Neural crest cell (in vitro differentiated cells): ENCODE measurements around the gene FER1L5. TPM values are rescaled to one million over a fixed set of nuclear protein-coding genes. Genes with fewer than 3 reads are reported as not detected.
"Not testable (repeated sequence)": the region's sequence is repeated elsewhere in the genome, so short reads cannot be mapped to it uniquely, and the experiment has no call there.

Experiments used
- DNase-seq: peaks from one replicate; pipeline ENCODE4 v3.0.0; 2021; ENCODE audit warnings: low read depth, mixed read lengths, low spot score
- H3K27ac Mint-ChIP-seq: one replicate; pipeline ENCODE4 v1.8.0; 2021; ENCODE audit warnings: mild to moderate bottlenecking, mixed read lengths; ENCODE audit not compliant: unreplicated experiment
- H3K27me3 Mint-ChIP-seq: 2 replicates; pipeline ENCODE4 v1.8.0; 2021; ENCODE audit warnings: low read depth, mild to moderate bottlenecking, mixed read lengths
- H3K36me3 Mint-ChIP-seq: 2 replicates; pipeline ENCODE4 v1.8.0; 2021; ENCODE audit warnings: low read depth, mild to moderate bottlenecking, mixed read lengths
- H3K4me1 Mint-ChIP-seq: 2 replicates; pipeline ENCODE4 v1.8.0; 2021; ENCODE audit warnings: mixed read lengths
- H3K4me3 Mint-ChIP-seq: one replicate; pipeline ENCODE4 v1.8.0; 2021; ENCODE audit warnings: mild to moderate bottlenecking, mixed read lengths
- H3K9me3 Mint-ChIP-seq: 2 replicates; pipeline ENCODE4 v1.8.0; 2021; ENCODE audit warnings: mixed read lengths
- total RNA-seq: library from RNA; stranded (reverse); gene quantifications from 2 replicates; pipeline ENCODE4 v1.2.1, GENCODE V29; 2021
- TF ChIP-seq, protein P1 (sequence below): fragments of 200-600 bp; sonication (generic); conservative IDR thresholded peaks from 2 replicates; pipeline ENCODE4 v1.5.0; 2021; ENCODE audit warnings: antibody characterized with exemption, mild to moderate bottlenecking

FER1L5 gene
- total RNA-seq, 1 donor from 2014 or later = 0.89 TPM

DNA sequence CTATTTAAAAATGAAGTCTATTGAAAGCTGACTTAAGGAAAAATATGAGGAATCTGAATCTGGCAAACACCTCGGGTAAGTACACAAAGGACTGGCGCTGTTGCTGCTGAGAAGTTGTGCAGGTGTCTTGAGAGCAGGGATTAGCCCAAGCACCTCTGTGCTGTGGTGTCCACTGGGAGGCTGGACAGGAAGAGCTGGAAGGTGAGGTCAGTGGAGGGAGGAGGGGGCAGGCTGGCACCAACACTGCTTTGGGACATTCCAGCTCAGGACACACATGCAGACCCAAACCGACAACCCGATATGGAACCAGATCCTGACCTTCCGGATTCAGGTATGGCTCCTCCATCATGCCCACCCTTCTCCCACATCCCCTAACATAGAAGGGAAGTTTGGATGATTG lies 20.6 kb downstream of the FER1L5 start:
- DNase-seq = no peak
- no peak overlapping the region for H3K4me3 Mint-ChIP-seq
- no peak overlapping the region for H3K27ac Mint-ChIP-seq
- H3K27me3 Mint-ChIP-seq = no peaks in the 10 kb centered on the region
- TF ChIP-seq, protein P1, sequence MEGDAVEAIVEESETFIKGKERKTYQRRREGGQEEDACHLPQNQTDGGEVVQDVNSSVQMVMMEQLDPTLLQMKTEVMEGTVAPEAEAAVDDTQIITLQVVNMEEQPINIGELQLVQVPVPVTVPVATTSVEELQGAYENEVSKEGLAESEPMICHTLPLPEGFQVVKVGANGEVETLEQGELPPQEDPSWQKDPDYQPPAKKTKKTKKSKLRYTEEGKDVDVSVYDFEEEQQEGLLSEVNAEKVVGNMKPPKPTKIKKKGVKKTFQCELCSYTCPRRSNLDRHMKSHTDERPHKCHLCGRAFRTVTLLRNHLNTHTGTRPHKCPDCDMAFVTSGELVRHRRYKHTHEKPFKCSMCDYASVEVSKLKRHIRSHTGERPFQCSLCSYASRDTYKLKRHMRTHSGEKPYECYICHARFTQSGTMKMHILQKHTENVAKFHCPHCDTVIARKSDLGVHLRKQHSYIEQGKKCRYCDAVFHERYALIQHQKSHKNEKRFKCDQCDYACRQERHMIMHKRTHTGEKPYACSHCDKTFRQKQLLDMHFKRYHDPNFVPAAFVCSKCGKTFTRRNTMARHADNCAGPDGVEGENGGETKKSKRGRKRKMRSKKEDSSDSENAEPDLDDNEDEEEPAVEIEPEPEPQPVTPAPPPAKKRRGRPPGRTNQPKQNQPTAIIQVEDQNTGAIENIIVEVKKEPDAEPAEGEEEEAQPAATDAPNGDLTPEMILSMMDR = no peak
- H3K9me3 Mint-ChIP-seq = peaks cover 3% of the 10 kb centered on the region
- no peaks in the 10 kb centered on the region for H3K36me3 Mint-ChIP-seq
- no peaks in the 10 kb centered on the region for H3K4me1 Mint-ChIP-seq

DNA sequence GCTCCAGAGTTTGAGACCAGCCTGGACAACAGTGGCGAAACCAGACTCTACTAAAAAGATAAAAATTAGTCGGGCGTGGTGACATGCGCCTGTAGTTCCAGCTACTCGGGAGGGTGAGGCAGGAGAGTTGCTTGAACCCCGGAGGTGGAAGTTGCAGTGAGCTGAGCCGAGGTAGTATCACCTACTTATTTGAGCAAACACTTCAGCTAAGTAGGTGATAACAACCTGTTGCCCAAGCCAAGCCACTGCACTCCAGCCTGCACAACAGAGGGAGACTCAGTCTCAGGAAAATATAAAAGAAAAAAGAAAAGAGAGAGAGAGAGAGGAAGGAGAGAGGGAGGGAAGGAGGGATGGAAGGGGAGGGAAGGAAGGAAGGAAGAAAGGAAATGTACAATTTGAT lies 21.3 kb downstream of the FER1L5 start:
- Mint-ChIP-seq H3K36me3 (no peaks in the 10 kb centered on the region), H3K27me3 (no peaks in the 10 kb centered on the region), H3K27ac (no peak overlapping the region), H3K4me3 (no peak overlapping the region), H3K9me3 (peaks cover 3% of the 10 kb centered on the region), H3K4me1 (peaks cover 4% of the 10 kb centered on the region)
- no peak for DNase-seq
- TF ChIP-seq, protein P1 = no peak

DNA sequence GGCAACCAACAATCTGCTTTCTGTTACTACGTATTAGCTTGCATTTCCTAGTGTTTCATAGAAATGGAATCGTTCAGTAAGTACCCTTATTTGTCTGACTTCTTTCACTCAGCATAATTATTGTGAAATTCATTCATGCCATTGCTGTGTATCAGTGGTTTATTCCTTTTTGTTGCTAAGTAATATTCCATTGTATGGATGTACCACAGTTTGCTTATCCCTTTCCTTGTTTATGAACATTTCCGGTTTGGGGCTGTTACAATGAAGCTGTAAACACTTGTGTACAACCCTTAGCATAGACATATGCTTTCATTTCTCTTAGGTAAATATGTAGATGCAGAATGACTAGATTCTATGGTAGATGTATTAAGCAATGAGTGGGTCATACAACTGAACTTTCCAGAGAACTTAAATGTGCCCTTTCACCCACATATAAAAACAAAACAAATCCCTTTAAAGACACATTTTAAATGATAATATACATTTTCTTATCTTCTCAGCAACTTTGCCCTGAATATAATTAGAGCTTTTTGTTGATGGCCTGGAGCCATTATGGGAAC lies 21.9 kb downstream of the FER1L5 start:
- Mint-ChIP-seq H3K27ac (no peak overlapping the region), H3K4me3 (no peak overlapping the region), H3K9me3 (peaks cover 3% of the 10 kb centered on the region), H3K36me3 (no peaks in the 10 kb centered on the region), H3K4me1 (peaks cover 9% of the 10 kb centered on the region), H3K27me3 (no peaks in the 10 kb centered on the region)
- TF ChIP-seq, protein P1 = no peak
- DNase-seq = no peak

DNA sequence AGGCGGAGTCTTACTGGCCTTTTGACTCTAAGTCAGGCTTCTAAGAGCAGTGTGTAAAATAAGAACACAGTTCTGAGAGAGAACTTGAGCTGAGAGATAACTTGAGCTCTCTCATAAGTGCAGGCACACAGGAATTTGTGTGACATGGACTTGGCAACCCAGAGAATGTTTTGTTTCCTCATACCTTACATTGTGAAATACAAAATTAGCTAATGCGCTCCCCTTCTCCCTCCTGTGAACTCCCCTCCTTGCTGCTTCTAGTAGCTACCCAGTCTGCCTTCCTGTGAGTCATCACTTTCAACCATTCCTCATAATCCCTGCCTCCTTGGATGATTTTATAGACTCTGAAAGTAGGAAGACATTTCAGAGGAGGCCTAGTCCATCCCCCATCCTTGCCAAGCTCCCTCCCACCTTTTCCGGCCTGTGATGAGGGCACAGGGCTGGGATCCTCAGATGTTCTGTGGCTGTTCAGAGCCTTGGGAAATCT lies 22.6 kb downstream of the FER1L5 start:
- Mint-ChIP-seq H3K9me3 (peaks cover 3% of the 10 kb centered on the region), H3K4me3 (no peak overlapping the region), H3K27me3 (no peaks in the 10 kb centered on the region), H3K4me1 (peaks cover 9% of the 10 kb centered on the region), H3K27ac (no peak overlapping the region), H3K36me3 (no peaks in the 10 kb centered on the region)
- TF ChIP-seq, protein P1 = no peak
- no peak for DNase-seq

DNA sequence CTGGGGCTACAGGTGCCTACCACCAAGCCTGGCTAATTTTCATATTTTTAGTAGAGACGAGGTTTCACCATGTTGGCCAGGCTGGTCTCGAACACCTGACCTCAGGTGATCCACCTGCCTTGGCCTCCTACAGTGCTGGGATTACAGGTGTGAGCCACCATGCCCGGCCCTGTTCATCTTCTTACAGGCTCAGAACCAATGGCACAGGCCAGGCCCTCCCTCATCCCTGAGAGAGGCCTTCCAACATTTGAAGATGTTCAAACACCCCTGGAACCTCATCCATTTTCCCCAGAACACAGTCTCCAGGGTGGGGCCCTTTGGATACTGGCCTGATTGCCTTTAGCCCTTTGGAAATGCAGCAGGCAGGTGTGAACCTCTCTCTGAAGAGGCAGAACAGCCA lies 23.2 kb downstream of the FER1L5 start:
- H3K4me3 Mint-ChIP-seq, H3K36me3 Mint-ChIP-seq, H3K9me3 Mint-ChIP-seq, H3K27ac Mint-ChIP-seq, DNase-seq, H3K4me1 Mint-ChIP-seq, H3K27me3 Mint-ChIP-seq: not testable (repeated sequence)

DNA sequence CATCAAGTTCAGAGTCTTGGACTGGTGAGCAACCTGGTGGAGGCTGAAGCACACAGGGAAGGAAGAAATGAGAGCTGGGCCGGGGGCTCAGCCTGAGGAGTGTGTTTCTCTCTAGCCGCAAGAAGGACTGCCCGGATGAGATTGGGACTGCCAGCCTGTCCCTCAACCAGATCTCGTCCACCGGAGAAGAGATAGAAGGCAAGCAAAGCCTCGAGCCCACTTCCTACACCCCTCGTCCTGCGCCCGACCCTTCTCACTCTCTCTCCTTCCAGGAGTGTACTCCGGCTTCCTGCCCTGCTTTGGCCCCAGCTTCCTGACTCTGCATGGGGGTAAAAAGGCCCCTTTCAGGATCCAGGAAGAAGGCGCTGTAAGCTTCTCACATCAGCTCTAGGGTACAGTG lies 26.2 kb downstream of the FER1L5 start:
- no peak overlapping the region for H3K4me3 Mint-ChIP-seq
- no peak for DNase-seq
- H3K27ac Mint-ChIP-seq = peak overlapping the region; percentile 96
- TF ChIP-seq, protein P1 = no peak
- peaks cover 9% of the 10 kb centered on the region for H3K4me1 Mint-ChIP-seq
- H3K9me3 Mint-ChIP-seq = peaks cover 3% of the 10 kb centered on the region
- H3K36me3 Mint-ChIP-seq = no peaks in the 10 kb centered on the region
- peaks cover under 1% of the 10 kb centered on the region for H3K27me3 Mint-ChIP-seq
